ENCODE results near the gene AXIN2.

The AXIN2 gene

DNA sequence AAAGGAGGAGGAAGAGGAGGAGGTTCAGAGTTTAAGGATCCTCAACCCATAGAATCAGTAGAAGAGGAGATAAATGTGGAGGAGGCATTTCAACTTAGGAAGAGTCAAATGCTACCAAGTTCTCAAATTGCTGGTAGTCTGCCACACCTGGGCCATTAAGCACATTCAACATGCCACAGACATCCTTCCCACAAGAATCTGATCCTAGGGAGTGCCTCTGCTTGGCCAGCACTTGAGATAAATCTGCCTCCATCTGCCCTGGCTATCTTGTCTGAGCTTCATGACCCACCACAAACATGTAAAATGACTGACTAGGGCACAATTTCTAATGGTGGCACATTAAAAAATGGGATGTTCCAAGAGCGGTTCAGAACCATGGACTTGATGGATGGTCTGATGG lies 37.3 kb upstream of the AXIN2 start:
- H3K27ac ChIP-seq, result no peak overlapping the region
- no peaks in the 10 kb centered on the region for H3K9me3 ChIP-seq (ENCODE audit: low read depth, low read length)
- TF ChIP-seq POLR2AphosphoS5 (IDR thresholded peaks at IDR 0.05; ENCODE audit: borderline replicate concordance, low read depth, low read length), result no peak
- no peak for TF ChIP-seq EZH2 (IDR thresholded peaks at IDR 0.05)
- no peak for TF ChIP-seq FOXP2 (optimal IDR thresholded peaks at IDR 0.05; ENCODE audit: control extremely low read depth, extremely low read length, insufficient read depth)
- no peaks in the 10 kb centered on the region for H3K36me3 ChIP-seq (ENCODE audit: insufficient read depth, low read length)
- H3K9ac ChIP-seq (ENCODE audit: insufficient read length), result no peak overlapping the region
- DNase-seq (ENCODE audit: low read depth, low spot score), result no peak
- no peak overlapping the region for H3K4me3 ChIP-seq

DNA sequence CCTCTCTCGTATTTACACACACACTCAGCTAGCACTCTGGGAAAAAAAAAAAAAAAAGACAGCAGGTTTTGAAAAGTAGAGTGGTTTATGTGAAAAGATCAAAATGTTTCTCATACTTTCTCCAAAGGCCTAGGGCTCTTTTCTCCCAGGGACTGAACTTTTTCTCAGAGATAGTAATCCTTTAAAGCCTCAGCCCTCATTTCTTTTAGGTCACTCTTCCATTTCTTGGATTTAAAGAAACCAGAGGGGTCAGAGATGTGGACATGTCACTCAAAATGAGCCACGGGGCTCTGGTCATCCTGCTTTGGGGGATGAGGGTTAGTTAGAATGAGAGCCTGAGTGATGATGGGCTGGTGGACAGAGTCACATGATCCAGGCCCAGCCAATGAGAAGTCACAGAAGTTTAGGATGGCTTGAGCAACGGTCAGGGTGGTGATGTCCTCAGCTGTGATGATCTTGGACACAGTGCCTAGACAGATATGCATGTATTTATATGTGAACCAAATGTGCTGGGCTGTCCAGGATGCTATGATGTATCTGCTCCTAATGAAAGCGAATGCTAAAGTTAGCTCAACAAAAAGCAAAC lies 33.7 kb upstream of the AXIN2 start:
- Histone ChIP-seq H3K27ac (peak overlapping the region; percentile 51; the same call in 1 of the 2 replicates), H3K4me3 (no peak overlapping the region), H3K36me3 (ENCODE audit: insufficient read depth, low read length) (no peaks in the 10 kb centered on the region), H3K9ac (ENCODE audit: insufficient read length) (no peak overlapping the region), H3K9me3 (ENCODE audit: low read depth, low read length) (no peaks in the 10 kb centered on the region)
- TF ChIP-seq FOXP2 (optimal IDR thresholded peaks at IDR 0.05; ENCODE audit: control extremely low read depth, extremely low read length, insufficient read depth) (no peak), EZH2 (IDR thresholded peaks at IDR 0.05) (no peak), POLR2AphosphoS5 (IDR thresholded peaks at IDR 0.05; ENCODE audit: borderline replicate concordance, low read depth, low read length) (no peak)
- DNase-seq (ENCODE audit: low read depth, low spot score), result no peak

DNA sequence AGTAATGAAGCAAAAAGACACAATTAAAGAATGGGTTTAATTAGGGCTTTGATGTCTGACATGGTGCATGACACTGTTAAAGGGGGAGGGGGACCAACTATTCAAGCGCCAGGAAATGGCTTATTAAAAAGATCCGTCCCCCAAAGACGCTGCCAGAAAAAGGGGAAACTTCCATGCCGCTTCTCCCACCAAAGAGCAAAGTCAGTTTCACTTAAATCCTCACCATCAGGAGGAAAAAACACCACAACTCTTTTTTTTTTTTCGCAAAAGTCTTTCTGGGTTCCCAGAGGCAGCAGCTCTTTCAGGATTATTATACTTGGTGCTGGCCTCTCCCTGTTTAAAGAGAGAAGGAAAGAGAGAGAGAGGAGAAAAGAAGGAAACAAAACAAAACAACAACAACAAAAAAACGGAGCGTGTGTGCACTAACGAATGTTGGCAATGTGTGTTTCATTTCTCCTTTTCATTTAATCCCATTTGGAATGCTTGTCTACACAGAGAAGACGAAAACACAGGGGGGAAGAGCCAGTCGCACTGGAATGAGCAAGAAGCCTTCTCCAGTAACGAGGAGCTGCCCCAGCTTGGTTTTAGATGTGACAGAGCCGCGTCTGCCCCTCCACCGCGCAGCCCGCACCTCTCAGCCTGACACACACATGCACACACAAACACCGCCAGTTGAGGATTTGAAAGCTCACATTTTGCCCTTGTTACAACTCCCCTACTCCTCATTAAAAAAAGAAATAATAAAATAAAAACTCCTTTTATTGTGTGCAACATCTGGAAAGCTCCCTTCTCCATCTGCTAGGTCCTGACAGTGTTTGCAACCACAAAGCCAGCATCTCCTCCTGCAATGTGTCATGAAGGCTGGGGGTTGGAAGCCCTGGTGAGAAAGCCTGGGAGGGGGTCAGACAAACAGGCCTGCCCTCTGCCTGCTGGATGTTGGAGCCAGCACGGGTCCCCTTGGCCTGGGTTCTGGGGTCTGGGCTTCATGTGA lies 32.7 kb upstream of the AXIN2 start:
- peak overlapping the region; percentile 51; the same call in 1 of the 2 replicates for H3K27ac ChIP-seq
- no peaks in the 10 kb centered on the region for H3K36me3 ChIP-seq (ENCODE audit: insufficient read depth, low read length)
- DNase-seq (ENCODE audit: low read depth, low spot score), result no peak
- TF ChIP-seq EZH2 (IDR thresholded peaks at IDR 0.05), result no peak
- peak overlapping the region; percentile 48 for H3K4me3 ChIP-seq
- H3K9ac ChIP-seq (ENCODE audit: insufficient read length), result peak overlapping the region; percentile 32
- H3K9me3 ChIP-seq (ENCODE audit: low read depth, low read length), result no peaks in the 10 kb centered on the region

DNA sequence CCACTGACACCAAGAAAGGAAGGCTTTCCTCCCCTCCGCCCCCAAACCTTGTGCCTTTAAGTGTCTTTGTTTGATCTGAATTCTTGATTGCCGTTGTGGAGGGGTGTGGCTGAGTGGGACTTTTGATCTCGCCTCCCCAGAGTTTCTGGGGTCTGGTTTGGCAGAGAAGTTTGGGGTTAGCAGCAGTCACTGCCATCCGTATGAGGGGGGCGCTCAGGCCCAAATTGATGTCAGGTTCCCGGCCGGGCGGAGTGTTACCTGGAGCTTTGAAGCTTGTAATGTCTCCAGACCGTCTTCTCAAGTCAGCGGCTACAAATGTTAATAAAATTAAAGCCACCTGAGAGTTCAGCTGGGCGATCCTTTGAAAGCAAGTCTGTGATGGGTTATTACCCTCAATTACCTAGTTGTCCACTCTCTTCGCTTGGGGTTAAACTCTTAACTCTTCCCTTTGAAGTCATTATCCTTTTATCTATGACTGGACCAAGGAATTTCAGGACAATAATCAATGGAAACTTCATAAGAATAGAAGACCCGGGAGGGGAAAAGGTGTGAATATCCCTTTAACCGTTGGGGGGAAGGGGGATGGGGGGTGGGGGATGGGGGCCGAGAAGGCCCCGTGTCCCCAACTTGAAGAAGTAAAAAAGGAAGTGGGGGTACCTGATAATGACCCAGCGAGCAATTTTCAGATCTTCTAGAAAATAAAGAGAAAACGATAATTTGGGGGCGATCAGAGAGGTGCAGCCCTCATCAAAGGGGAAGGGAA lies 31.8 kb upstream of the AXIN2 start:
- H3K4me3 ChIP-seq, result no peak overlapping the region
- no peak for DNase-seq (ENCODE audit: low read depth, low spot score)
- H3K27ac ChIP-seq, result 0 out of 2 replicates have a peak overlapping the region, but pooled peaks have one; percentile 51
- TF ChIP-seq EZH2 (IDR thresholded peaks at IDR 0.05) (no peak), POLR2AphosphoS5 (IDR thresholded peaks at IDR 0.05; ENCODE audit: borderline replicate concordance, low read depth, low read length) (no peak), FOXP2 (optimal IDR thresholded peaks at IDR 0.05; ENCODE audit: control extremely low read depth, extremely low read length, insufficient read depth) (no peak)
- H3K9ac ChIP-seq (ENCODE audit: insufficient read length), result no peak overlapping the region
- H3K36me3 ChIP-seq (ENCODE audit: insufficient read depth, low read length), result no peaks in the 10 kb centered on the region
- no peaks in the 10 kb centered on the region for H3K9me3 ChIP-seq (ENCODE audit: low read depth, low read length)

DNA sequence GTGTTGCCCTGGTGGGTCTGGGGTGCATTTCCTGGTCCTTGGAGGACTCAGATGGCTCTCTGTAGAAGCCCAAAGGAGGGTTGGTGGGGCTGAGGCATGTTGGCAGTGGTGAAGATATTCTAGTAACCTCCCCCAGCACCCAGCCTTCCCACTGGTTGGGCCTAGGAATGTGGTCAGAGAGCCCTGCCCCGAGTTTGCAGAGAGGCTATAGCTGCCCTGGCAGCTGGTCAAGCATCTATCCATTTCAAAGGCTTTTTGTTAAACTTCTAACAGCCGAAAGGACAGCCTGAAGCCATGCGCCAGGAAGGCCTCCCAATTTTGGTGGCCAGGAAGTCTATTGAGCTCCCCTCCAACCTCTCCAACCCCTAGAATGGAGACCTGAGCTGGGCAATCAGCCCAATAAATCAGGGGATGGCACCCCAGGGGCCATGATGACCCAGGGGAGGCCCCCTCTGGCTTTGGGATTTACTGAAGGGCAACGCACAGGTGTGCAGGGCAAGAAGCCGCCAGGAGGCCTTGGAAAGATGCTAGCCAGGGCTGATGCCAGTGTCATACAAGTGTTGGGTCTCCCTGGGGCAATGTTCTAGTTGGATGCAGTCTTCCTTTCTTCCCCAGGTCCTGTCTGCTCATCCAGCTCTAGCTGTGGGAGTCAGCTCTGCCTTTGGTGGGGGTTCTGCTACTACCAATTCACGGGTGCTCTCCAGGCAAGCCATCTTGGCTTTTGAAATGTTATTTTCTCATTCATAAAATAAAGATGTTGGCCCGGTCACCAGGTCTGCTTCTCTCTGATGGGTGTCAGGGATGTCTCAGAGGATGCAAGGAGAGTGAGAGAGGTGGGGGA lies 30.9 kb upstream of the AXIN2 start:
- H3K9ac ChIP-seq (ENCODE audit: insufficient read length), result no peak overlapping the region
- no peak for TF ChIP-seq FOXP2 (optimal IDR thresholded peaks at IDR 0.05; ENCODE audit: control extremely low read depth, extremely low read length, insufficient read depth)
- TF ChIP-seq EZH2 (IDR thresholded peaks at IDR 0.05), result no peak
- TF ChIP-seq POLR2AphosphoS5 (IDR thresholded peaks at IDR 0.05; ENCODE audit: borderline replicate concordance, low read depth, low read length), result no peak
- no peak overlapping the region for H3K27ac ChIP-seq
- no peaks in the 10 kb centered on the region for H3K9me3 ChIP-seq (ENCODE audit: low read depth, low read length)
- no peak for DNase-seq (ENCODE audit: low read depth, low spot score)
- H3K4me3 ChIP-seq, result no peak overlapping the region
- H3K36me3 ChIP-seq (ENCODE audit: insufficient read depth, low read length), result no peaks in the 10 kb centered on the region

DNA sequence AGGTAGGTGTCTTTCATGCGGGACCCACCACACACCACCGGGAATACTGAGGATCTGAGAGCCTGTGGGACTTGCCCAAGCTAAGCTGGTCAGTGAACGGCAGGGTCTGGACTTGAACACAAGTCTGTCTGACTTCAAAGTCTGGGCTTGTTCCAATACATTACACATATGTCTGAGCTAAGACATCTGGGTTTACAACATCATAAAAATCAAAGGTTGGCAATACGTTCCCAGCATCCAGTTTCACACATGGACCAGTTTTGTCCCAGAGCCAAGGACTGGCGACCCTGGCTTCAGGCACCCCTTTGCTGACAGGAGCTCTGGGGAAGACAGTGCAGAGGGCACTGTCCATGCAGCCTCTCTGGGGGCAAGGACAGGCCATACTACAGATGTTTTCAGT lies 27.9 kb upstream of the AXIN2 start:
- TF ChIP-seq EZH2 (IDR thresholded peaks at IDR 0.05) (no peak), POLR2AphosphoS5 (IDR thresholded peaks at IDR 0.05; ENCODE audit: borderline replicate concordance, low read depth, low read length) (no peak), FOXP2 (optimal IDR thresholded peaks at IDR 0.05; ENCODE audit: control extremely low read depth, extremely low read length, insufficient read depth) (no peak)
- Histone ChIP-seq H3K4me3 (no peak overlapping the region), H3K27ac (no peak overlapping the region), H3K9me3 (ENCODE audit: low read depth, low read length) (no peaks in the 10 kb centered on the region), H3K36me3 (ENCODE audit: insufficient read depth, low read length) (no peaks in the 10 kb centered on the region), H3K9ac (ENCODE audit: insufficient read length) (no peak overlapping the region)
- DNase-seq (ENCODE audit: low read depth, low spot score), result no peak

DNA sequence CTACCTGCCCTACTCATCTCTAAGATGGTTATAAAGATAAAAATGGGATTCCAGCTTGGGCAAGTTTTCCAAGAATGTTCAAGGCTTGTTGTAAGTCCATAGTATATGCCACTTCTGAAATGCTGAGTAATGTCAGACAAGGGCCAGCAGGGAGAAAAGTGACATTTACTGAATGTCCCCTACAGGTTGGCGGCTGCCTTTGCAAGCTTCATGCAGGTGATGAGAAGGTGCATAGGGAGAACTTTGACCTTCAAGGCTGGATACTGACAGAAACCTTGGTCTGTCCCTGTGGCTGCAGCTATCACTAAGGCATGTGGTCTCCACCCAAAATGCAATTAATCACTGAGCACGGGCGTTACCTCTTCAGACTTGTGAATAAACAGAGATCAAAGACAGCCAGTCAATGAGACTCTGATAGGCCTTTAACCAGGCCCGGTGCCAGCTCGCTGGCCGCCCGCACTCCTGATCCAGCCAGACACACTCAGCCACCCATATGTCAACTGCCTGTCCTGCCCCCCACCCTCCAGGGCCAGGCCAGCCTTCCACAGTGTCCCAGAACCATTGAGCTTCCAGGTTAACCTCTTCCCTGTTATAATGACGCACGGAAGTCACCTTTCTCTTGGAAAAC lies 26.8 kb upstream of the AXIN2 start:
- no peak for DNase-seq (ENCODE audit: low read depth, low spot score)
- Histone ChIP-seq H3K4me3 (no peak overlapping the region), H3K9ac (ENCODE audit: insufficient read length) (no peak overlapping the region), H3K27ac (no peak overlapping the region), H3K36me3 (ENCODE audit: insufficient read depth, low read length) (no peaks in the 10 kb centered on the region), H3K9me3 (ENCODE audit: low read depth, low read length) (no peaks in the 10 kb centered on the region)
- TF ChIP-seq POLR2AphosphoS5 (IDR thresholded peaks at IDR 0.05; ENCODE audit: borderline replicate concordance, low read depth, low read length), result no peak

Measured in SK-N-MC (cell line).